Germinal center (tissue), 1 donor: ENCODE results near the gene ALX4.

Experiments used
- DNase-seq: peaks from one replicate; pipeline ENCODE4 v3.0.0; 2012; ENCODE audit warnings: mixed read lengths, low spot score

The ALX4 gene

DNA sequence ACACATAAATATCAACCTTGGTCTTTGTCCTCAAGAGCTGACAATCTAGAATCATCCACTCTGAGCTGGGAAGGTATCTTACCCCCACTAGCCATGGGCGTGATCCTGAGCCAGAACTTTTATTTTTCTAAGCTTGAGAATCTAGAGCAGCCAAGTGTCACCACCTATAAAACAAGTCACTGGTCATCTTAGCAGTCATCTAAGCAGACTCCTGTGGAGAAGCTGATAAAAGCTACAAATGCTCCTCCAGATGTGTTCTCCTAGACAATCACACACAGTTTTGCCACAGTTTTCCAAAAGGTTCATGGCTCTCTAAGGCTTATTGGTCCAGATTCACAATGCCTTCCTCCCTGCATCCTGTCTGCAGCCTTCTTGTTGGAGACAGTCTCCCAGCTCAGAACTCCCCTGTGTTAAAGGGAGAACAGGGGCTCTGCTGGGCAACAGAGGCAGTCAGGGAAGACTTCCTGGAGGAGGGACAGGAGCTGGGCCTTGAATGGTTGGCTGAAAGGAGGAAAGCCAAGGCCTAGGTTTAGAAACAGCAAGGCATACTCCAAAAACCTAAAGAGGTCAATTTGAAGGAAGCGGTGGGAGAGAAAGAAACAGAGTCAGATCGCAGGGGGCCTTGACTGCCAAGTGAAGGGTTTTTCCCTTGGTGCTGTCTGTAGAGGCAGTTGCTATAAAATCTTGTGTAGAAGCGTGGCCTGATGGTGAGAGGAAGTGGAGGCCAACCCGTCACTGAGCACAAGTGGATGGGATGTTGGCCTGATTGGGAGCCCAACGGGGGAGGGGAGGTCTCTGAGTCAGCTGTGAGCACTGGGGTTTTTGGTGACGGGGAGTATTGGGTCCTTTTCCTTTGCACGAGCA is 42.0 kb downstream of the ALX4 start:
- no peak for DNase-seq

DNA sequence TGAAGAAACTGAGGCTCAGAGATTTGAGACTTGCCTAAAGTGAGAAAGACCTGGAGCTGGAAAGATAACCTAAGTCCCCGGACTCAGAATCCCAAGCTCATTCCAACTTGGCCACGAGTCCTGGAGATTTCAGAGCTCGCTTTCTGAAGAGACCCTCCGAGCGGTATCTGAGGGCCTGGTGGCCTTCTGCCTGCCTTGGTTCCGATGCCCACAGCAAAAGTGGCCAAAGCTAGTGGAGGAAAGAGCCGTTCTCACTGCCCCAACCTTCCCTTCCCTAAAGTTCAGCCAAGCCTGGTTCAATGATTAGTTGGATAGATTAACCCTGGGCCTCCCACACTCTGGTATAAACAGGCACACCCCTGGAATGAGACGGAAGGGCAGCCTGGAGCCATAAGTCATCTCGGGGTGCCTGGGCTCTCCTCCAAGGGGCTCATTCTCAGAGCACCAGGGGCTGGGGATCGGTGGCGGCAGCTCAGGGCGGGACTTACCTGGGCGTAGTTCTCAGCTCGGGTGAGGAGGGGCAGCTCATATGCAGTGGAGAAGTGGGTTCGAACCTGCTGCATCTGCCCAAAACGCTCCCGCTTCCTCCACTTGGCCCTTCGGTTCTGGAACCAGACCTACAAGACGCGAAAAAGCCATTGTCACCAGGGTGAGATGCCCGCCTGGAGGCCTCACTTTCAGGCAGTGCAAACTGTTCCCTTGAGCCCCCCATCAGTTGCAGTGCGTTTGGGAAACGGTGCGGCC is 42.8 kb downstream of the ALX4 start:
- DNase-seq: no peak

- no peak for DNase-seq
Observed at GRCh38 chr11:44266056-44266780, 43.7 kb downstream of the ALX4 start.

DNA sequence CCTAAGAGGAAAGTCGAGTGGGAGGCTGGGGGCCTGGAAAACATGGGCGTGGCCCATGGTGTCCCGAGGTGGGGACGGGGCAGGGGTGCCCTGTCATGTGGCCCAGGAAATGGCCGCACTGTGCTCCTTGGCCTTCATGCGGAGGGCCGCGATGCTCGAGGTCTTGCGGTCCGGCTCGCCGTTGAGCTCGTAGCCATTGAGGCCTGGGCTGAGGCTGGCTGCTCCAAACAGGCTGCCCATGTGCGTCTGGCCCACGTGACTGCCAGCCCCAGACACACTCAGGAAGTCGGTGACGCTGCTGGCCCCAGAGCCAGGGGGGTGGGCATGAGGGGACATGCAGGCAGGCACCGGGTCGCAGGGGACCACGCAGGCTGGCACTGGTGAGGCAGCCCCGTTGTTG is 45.2 kb downstream of the ALX4 start:
- DNase-seq: no peak

DNA sequence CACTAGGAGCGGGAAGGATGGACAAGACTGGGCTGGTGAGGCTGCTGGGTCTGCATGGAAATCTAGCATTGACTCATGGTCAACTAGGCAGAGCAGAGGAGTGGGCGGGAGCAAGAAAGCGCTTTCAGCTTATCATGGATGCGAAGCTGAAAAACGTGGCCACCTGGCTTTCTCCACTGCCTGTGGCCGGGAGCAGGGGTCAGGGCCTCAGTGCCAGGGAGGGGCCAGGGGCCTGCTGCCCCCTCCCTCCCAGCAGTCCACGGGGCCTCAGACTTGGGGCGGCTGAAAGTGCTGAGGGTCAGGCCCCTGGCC is 45.5 kb downstream of the ALX4 start:
- DNase-seq: no peak

GRCh38 chr11:44263738-44264437 is 46.1 kb downstream of the ALX4 start:
- no peak for DNase-seq

DNA sequence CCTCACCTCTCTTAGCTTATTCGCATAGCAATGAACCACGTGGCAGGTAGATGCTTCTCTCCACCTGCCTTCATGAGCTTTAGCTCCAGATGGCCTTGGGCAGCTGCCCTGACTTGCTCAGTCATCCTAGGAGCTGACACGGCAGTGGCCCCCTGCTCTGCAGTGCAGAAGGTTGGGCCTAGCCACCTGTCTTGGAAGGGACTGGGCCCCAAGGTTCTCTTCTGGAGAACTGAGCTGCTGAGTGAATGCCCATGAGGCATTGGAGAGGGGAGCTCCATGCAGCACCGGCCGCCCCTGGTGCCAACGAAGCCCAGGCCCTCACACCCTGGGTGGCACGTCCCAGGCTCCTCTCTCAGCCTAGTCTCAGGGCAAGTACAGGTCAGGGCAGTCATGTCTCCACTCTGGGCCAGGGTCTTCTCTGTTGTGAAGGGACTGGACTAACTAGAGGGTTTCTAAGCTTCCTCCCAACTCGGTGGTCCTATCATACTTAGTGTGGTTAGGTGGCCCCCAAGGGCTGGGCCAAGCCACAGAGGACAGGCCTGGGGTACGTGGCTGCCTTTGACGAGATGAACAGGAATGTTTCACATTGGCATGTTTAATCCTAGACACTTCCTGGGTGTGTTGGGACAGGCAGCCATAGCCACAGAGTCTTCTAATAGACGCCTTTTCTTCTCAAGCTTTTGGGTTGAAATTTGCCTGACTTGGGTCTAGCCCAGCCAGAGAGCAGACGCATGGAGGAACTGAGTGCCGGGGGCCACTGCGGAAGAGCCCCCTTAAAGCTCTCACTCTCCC is 47.9 kb downstream of the ALX4 start:
- DNase-seq: no peak

DNA sequence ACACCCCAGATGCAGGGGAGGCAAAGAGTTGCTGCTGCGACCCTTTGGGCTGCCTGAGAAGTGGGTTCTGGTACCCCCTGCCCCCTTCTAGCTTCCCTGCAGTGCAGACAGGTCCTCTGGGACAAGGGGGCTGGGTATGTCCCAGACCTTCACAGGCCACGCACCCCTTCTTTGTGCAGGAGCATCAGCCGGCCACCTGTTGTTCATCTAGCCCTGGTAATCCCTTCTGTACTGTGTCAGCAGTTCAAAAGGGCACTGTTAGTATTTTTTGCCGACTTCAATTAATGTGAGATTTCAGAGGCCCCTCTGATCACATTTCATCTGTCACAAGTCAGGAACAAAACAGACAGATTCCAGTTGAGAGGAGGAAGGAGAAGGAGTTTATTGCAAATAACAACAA is 49.9 kb downstream of the ALX4 start:
- DNase-seq: no peak

- DNase-seq: no peak
Observed at GRCh38 chr11:44258839-44259420, 51.0 kb downstream of the ALX4 start.

DNA sequence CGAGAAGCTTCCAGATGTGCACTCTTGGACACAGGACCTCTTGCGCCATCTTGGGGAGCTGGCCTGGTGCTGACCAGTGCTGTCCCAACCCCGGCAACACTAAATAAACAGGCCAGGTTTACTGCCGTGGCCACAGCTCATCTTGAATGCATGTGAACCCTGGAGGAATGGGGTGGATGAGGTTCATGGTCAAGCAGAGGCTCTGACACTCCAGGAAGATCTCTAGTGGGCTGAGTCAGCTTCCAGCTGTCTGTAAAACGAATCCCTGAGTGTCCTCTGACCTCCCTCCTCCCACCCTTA is 51.8 kb downstream of the ALX4 start:
- no peak for DNase-seq

DNA sequence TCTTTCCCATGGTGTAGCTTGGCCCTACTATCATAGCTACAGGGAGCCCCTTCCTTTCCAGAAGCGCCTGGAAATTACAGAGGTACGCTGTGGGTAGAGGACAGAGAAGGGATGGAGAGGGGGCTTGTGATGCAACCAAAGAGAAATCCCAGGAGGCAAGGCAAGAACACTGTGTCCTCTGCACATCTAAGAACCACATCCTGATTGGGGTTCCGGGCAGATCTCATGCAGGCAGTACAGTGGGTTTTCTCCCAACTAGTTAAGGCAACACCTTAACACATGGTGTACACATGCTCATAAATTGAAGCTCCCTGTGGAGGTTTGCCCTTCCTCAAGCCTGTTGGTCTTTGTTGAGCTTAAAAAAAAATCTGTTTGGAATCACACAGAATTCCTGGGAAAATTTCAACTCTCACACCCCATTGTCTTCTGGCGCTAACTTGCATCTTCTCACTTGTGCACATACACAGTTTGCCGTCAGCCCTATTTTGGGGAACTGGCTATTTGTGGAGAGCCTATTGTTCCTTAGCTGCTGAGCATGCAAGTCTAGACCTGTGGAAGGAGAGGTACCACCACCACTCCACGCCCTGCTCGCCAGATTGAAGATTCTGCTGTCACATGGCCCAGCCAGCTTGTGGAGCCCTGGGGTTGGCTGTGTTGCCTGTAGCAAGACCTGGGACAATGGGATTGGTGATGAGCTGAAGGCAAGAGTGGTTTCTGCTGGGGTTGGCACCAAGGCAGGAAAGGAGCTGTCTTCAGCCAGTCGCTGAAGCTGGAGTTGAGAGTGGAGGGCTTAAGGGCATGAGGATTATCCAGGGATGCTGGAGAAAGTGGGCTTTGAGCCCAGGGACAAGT is 52.4 kb downstream of the ALX4 start:
- DNase-seq: no peak

- no peak for DNase-seq
Observed at GRCh38 chr11:44256673-44257291, 53.2 kb downstream of the ALX4 start.

- no peak for DNase-seq
Observed at GRCh38 chr11:44255406-44256071, 54.4 kb downstream of the ALX4 start.

DNA sequence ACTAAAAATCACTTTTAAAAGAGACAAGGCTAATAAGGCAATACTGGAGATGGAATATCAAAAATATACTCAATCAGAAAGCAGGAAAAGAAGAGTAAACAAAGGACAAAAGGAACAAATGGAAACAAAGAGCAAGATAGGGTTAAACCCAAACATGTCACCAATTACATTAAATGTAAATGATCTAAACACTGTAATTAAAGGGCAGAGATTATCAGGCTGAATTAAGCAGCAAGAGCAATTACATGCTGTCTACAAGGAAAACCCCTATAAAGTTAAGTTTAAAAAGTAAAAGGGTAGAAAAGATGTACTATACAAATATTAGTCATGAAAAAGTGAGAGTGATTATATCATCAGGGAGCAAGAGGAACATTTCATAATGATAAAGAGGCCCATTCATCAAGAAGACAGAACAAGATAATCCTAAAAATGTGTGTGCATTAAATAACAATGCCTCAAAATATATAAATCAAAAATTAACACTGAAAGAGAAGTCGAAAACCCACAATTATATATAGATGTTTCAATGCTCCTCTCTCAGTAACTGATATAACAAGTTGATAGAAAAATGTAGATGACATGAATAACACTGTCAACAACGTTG is 56.8 kb downstream of the ALX4 start:
- no peak for DNase-seq

DNA sequence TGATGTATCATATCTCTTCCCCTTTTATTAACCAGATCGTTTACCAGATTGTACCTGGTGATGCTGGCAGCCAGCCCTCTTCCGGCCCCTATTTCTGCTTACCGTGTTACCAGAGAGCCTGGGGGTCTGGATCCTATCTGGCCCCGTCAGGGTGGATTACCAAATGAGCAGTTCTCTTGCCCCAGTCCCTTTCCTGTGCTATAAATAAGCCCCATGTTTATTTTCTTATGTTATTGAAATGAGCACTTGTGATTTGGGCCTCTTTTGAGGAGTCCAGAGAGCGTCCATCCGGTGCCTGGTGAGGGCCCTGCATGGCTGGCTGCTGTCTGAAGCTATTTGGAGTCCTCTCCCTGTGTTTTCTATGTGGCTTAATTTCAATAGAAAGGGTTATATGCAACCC is 59.5 kb downstream of the ALX4 start:
- no peak for DNase-seq

DNA sequence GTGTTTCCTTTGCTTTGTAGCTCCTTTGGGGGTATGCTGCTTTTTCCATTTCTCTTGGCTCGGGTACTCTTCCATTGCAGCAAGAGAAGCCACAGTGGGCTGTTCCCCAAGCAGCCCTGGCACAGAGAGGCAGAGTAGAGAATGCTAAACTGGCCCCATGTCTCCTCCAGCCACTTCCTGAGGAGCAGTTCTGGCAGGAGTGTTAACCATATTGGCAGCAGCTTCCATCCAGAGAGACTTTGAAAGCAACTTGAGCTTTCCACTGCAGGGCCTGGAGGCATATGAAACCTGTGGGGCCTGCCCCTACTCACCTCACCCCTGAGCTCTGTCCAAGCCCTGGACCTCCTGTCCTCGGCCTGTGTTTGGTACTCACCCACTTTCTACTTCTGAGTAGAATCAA is 61.8 kb downstream of the ALX4 start:
- DNase-seq: no peak

DNA sequence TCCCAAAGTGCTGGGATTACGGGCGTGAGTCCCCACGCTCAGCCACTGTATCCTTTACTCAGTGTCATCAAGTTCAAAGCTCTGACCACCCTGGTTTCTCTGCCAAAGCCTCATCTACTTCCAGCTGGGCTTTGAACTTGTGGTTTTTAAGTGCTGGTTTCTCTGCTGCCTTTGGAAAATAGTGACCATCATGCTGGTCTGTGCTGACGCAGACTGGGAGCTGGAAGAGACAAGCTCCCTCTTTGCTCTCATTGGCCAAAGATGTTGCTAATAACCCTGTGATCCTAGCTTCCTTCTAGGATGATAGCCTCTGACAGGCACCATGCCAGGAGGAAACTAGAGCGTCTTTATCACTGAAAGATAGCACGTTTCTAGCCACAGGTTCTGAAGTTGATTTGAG is 62.4 kb downstream of the ALX4 start:
- no peak for DNase-seq

DNA sequence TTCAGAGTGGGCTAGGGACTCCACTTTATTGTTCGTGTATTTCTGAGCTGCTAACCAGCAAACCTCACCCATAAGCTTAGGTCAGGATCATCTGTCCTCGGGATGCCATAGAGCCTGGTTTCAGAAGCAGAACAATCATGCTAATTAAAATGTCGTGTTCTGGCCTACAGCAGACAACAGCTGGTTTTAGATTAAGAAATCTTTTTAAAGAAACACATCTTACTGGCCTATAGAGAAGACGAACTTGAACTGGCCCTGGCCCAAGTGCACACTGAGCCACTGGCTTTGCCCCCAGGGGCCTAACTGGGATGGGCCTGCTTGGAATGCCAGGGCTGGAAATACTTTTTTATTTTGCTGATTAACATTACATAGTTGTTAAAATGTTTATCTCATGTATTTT is 63.2 kb downstream of the ALX4 start:
- no peak for DNase-seq
